ENCODE data around the gene VPS13D. TPM values are rescaled to one million over a fixed set of nuclear protein-coding genes. Genes with fewer than 3 reads are reported as not detected.

VPS13D gene
- total RNA-seq, 1 experiment from 2014 or later = 20.2 TPM

DNA sequence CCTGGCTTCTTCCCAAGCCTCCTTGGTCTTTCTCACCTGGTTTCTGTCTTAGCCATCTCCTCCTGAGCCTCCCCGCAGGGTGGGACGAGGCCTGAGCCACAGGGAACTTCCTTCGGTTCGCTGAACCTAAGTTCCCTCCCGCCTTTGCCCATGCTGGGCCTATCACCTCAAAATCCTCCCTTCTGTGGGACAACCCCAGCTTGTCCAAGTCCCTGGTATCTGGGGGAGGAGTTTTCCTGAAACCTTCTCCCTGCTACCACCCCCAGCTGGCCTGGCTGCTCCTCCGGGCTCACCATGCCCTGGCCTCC, 27.7 kb upstream of the VPS13D start:
- H3K27ac ChIP-seq (ENCODE audit: insufficient read length, low read depth, low read length) = no peak overlapping the region
- no peaks in the 10 kb centered on the region for H3K79me1 ChIP-seq (ENCODE audit: insufficient read depth, low read depth, low read length, poor library complexity, severe bottlenecking)
- no CpG with 5 or more reads among the region's 6 CpGs for WGBS (ENCODE audit: extremely low coverage, insufficient read length, low lambda C conversion rate)
- H2BK5ac ChIP-seq (ENCODE audit: insufficient read length, low read length) = no peak overlapping the region
- no peak overlapping the region for H3K4ac ChIP-seq (ENCODE audit: low read depth, low read length)
- H3T11ph ChIP-seq (ENCODE audit: low read length) = no peak overlapping the region
- TF ChIP-seq, protein P1, sequence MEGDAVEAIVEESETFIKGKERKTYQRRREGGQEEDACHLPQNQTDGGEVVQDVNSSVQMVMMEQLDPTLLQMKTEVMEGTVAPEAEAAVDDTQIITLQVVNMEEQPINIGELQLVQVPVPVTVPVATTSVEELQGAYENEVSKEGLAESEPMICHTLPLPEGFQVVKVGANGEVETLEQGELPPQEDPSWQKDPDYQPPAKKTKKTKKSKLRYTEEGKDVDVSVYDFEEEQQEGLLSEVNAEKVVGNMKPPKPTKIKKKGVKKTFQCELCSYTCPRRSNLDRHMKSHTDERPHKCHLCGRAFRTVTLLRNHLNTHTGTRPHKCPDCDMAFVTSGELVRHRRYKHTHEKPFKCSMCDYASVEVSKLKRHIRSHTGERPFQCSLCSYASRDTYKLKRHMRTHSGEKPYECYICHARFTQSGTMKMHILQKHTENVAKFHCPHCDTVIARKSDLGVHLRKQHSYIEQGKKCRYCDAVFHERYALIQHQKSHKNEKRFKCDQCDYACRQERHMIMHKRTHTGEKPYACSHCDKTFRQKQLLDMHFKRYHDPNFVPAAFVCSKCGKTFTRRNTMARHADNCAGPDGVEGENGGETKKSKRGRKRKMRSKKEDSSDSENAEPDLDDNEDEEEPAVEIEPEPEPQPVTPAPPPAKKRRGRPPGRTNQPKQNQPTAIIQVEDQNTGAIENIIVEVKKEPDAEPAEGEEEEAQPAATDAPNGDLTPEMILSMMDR (conservative IDR thresholded peaks at IDR 0.05) = no peak
- no peak overlapping the region for H2AFZ ChIP-seq (ENCODE audit: low read length)
- no peak overlapping the region for H4K91ac ChIP-seq (ENCODE audit: insufficient read length, low read depth, low read length)
- H3K23ac ChIP-seq (ENCODE audit: insufficient read length, low read depth, low read length) = no peak overlapping the region
- no peak for DNase-seq
- no peak overlapping the region for H2BK120ac ChIP-seq (ENCODE audit: low read depth, low read length, poor library complexity, severe bottlenecking)
- H2AK5ac ChIP-seq (ENCODE audit: insufficient read length, low read length) = no peak overlapping the region
- no peaks in the 10 kb centered on the region for H3K9me3 ChIP-seq (ENCODE audit: control insufficient read depth, low read depth, low read length)
- H3K27ac Mint-ChIP-seq = 0 out of 7 replicates have a peak overlapping the region, but pooled peaks of 1 of the 3 experiments have one; percentile 81
- H2BK15ac ChIP-seq (ENCODE audit: low read depth, low read length) = no peak overlapping the region
- H2BK12ac ChIP-seq (ENCODE audit: insufficient read length, low read depth, low read length) = no peak overlapping the region
- peaks cover 3% of the 10 kb centered on the region for H3K23me2 ChIP-seq (ENCODE audit: insufficient read length, low read depth, low read length, poor library complexity, severe bottlenecking)
- no peaks in the 10 kb centered on the region for H4K20me1 ChIP-seq (ENCODE audit: control insufficient read depth, insufficient read depth, insufficient read length)
- no peaks in the 10 kb centered on the region for H3K79me2 ChIP-seq (ENCODE audit: insufficient read depth, low read length)
- no peak overlapping the region for H3K4me2 ChIP-seq (ENCODE audit: insufficient read depth, insufficient read length, low read length)
- H4K5ac ChIP-seq (ENCODE audit: insufficient read length, low read depth, low read length) = no peak overlapping the region
- H2BK20ac ChIP-seq (ENCODE audit: low read depth, low read length, poor library complexity, severe bottlenecking) = no peak overlapping the region
- no peak overlapping the region for H4K8ac ChIP-seq (replicated peaks; ENCODE audit: insufficient read length, low read depth, low read length)
- peaks cover 20 to 32% of the 10 kb centered on the region in 2 experiments for H3K4me1 Mint-ChIP-seq
- no peaks in the 10 kb centered on the region for H3K27me3 Mint-ChIP-seq (ENCODE audit: low read depth)
- no peak overlapping the region for H3K9ac ChIP-seq (ENCODE audit: extremely low read depth, insufficient read length, low read length)
- H3K18ac ChIP-seq (ENCODE audit: insufficient read length, low read depth, low read length) = no peak overlapping the region
- no peaks in the 10 kb centered on the region; a peak in 1 of 5 replicates for H3K9me3 Mint-ChIP-seq
- H3K4me3 Mint-ChIP-seq = no peak overlapping the region
- H3K36me3 Mint-ChIP-seq (ENCODE audit: insufficient read depth in 1 of 3, low read depth in 3 of 3) = no peaks in the 10 kb centered on the region
- H3K14ac ChIP-seq (ENCODE audit: insufficient read depth, low read length) = no peak overlapping the region; the same call in 1 of the 2 replicates
- no peaks in the 10 kb centered on the region for H3K27me3 ChIP-seq (ENCODE audit: insufficient read depth, low read length)
- no peak overlapping the region for H3K56ac ChIP-seq (ENCODE audit: insufficient read length, low read depth, low read length)
- H3K4me1 ChIP-seq (ENCODE audit: insufficient read depth, low read length) = no peaks in the 10 kb centered on the region; the same call in 1 of the 2 replicates

All from H9 (cell line).